ENCODE measurements around the gene CNTN4. TPM values are rescaled to one million over a fixed set of nuclear protein-coding genes. Genes with fewer than 3 reads are reported as not detected.

Gene CNTN4
- total RNA-seq, 2 experiments from 2014 or later = not detected

DNA sequence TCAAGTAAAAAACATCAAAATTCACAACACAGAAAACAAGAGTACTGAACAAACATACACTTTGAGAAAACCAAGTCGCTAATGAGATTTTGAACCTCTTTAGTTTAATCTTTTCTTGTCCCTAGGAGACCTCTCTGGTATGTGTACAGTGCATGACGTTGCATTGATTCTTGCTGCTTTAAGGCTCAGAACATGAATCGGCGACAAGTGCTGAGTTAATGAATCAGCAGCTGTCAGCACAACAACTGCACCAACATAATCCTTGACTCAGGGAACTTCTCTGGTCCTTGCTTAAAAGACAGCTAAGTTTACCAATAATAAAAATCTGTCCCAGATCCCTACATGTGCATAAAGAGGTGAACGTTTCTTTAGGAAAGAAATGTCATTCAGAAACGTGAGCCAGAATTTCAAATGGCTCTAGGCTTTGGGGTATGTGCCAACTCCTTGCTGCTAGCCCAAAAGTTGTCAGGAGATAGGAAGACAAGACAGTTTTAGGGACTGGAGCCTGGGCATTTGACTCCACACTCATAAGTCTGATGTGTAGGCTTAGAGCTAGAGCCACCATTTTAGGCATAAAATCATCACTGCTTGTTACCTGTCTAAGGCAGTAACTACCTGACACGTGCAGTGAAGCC, 924.6 kb downstream of the CNTN4 start:
- H3K9me3 Mint-ChIP-seq = no peaks in the 10 kb centered on the region
- TF ChIP-seq CTCF (IDR thresholded peaks at IDR 0.05) = no peak
- H3K27me3 Mint-ChIP-seq = no peaks in the 10 kb centered on the region
- no peak overlapping the region for H3K4me3 Mint-ChIP-seq
- ChIA-PET POLR2A (no interaction called here), CTCF (no interaction called here)
- no peak overlapping the region for H3K27ac Mint-ChIP-seq
- no peaks in the 10 kb centered on the region for H3K36me3 Mint-ChIP-seq (ENCODE audit: low read depth)
- peaks cover 9% of the 10 kb centered on the region for H3K4me1 Mint-ChIP-seq (ENCODE audit: low read depth)
- intact Hi-C loops (cut with micrococcal nuclease) = no loop called here
- ATAC-seq (no peak), DNase-seq (no peak)

- DNase-seq (no peak), ATAC-seq (peak; percentile 71)
- Mint-ChIP-seq H3K36me3 (ENCODE audit: low read depth) (no peaks in the 10 kb centered on the region), H3K27me3 (no peaks in the 10 kb centered on the region), H3K9me3 (no peaks in the 10 kb centered on the region), H3K27ac (peak overlapping the region; percentile 32), H3K4me1 (ENCODE audit: low read depth) (peaks cover 13% of the 10 kb centered on the region), H3K4me3 (no peak overlapping the region)
- POLR2A ChIA-PET = no interaction called here
- CTCF ChIA-PET = no interaction called here
- TF ChIP-seq CTCF (IDR thresholded peaks at IDR 0.05) = no peak
- intact Hi-C loops (cut with micrococcal nuclease) = no loop called here
Observed at GRCh38 chr3:3027976-3028567, 929.4 kb downstream of the CNTN4 start.

DNA sequence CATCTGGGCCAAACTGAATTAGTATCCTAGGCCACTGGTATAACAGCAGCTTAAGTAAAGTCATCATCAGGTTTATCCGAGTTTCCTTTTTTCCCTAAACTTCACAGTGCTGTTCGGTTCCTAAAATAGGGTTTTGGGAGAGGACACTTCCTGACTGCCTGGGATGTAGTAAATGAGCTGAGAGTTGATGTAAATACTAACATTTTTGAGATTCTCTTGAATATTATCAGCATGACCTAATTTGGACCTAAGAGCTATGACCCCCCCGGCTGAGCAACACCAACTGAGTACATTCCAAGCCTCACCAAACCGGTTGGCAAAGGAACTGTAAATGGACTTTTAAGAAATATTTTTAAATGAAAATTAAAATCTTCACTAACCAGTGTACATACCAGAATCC, 932.7 kb downstream of the CNTN4 start:
- DNase-seq (no peak), ATAC-seq (no peak)
- H3K4me1 Mint-ChIP-seq (ENCODE audit: low read depth) = peaks cover 13% of the 10 kb centered on the region
- TF ChIP-seq CTCF (IDR thresholded peaks at IDR 0.05) = no peak
- no peak overlapping the region for H3K27ac Mint-ChIP-seq
- CTCF ChIA-PET = no interaction called here
- no peaks in the 10 kb centered on the region for H3K36me3 Mint-ChIP-seq (ENCODE audit: low read depth)
- H3K27me3 Mint-ChIP-seq = peaks cover 1% of the 10 kb centered on the region
- intact Hi-C loops (cut with micrococcal nuclease) = no loop called here
- no peak overlapping the region for H3K4me3 Mint-ChIP-seq
- POLR2A ChIA-PET = no interaction called here
- H3K9me3 Mint-ChIP-seq = no peaks in the 10 kb centered on the region

DNA sequence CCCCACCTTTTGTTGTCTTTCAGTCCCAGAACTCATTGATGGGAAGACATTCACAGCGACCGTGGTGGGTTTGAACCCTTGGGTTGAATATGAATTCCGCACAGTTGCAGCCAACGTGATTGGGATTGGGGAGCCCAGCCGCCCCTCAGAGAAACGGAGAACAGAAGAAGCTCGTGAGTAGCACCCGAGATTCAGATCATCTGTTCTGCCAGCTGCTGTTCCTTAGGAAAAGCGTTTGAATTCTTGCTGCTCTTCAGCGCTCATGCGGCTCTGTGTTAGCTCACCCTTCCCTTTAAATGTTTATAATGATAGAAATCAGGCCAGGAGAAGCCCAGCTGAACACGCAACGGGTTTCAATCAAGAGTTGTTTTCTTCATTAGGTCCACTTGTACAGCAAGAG, 938.5 kb downstream of the CNTN4 start:
- no peak for DNase-seq
- Mint-ChIP-seq H3K9me3 (no peaks in the 10 kb centered on the region), H3K27me3 (peaks cover 1% of the 10 kb centered on the region), H3K4me1 (ENCODE audit: low read depth) (no peaks in the 10 kb centered on the region), H3K36me3 (ENCODE audit: low read depth) (no peaks in the 10 kb centered on the region), H3K27ac (no peak overlapping the region), H3K4me3 (no peak overlapping the region)
- intact Hi-C loops (cut with micrococcal nuclease) = no loop called here
- ChIA-PET POLR2A (no interaction called here), CTCF (no interaction called here)
- TF ChIP-seq CTCF (IDR thresholded peaks at IDR 0.05) = no peak
- no peak for ATAC-seq

- CTCF ChIA-PET = no interaction called here
- POLR2A ChIA-PET = no interaction called here
- H3K9me3 Mint-ChIP-seq = no peaks in the 10 kb centered on the region
Observed at GRCh38 chr3:3038201-3038991, 939.7 kb downstream of the CNTN4 start.

More at GRCh38 chr3:3038201-3038991, 939.7 kb downstream of the CNTN4 start:
- no peaks in the 10 kb centered on the region for H3K36me3 Mint-ChIP-seq (ENCODE audit: low read depth)
- peaks cover 1% of the 10 kb centered on the region for H3K27me3 Mint-ChIP-seq
- TF ChIP-seq CTCF (IDR thresholded peaks at IDR 0.05) = no peak
- H3K27ac Mint-ChIP-seq = no peak overlapping the region
- DNase-seq (no peak), ATAC-seq (no peak)
- H3K4me1 Mint-ChIP-seq (ENCODE audit: low read depth) = no peaks in the 10 kb centered on the region
- H3K4me3 Mint-ChIP-seq = no peak overlapping the region
- intact Hi-C loops (cut with micrococcal nuclease) = no loop called here
